NCI-H128 (cell line): ENCODE results near the gene LHFPL2.
"Not testable (repeated sequence)": the region's sequence is repeated elsewhere in the genome, so short reads cannot be mapped to it uniquely, and the experiment has no call there.

ENCODE experiments used
- DNase-seq: peaks from one replicate; lab custom pipeline; 2025; ENCODE audit not compliant: unreplicated experiment; lab: John Stamatoyannopoulos, UW

LHFPL2 gene

GRCh38 chr5:78476795-78477194, 171.8 kb downstream of the LHFPL2 start:
- no peak for DNase-seq

- DNase-seq: no peak
Observed at GRCh38 chr5:78475370-78475769, 173.2 kb downstream of the LHFPL2 start.

GRCh38 chr5:78473751-78474150, 174.8 kb downstream of the LHFPL2 start:
- DNase-seq: no peak

GRCh38 chr5:78472469-78473106, 176.0 kb downstream of the LHFPL2 start:
- DNase-seq: no peak

- DNase-seq: no peak
Observed at GRCh38 chr5:78471896-78472295, 176.7 kb downstream of the LHFPL2 start.

- DNase-seq: no peak
Observed at GRCh38 chr5:78467752-78468357, 180.7 kb downstream of the LHFPL2 start.

- no peak for DNase-seq
Observed at GRCh38 chr5:78467140-78467539, 181.4 kb downstream of the LHFPL2 start.

GRCh38 chr5:78458843-78459242, 189.7 kb downstream of the LHFPL2 start:
- no peak for DNase-seq

GRCh38 chr5:78457507-78457906, 191.1 kb downstream of the LHFPL2 start:
- not testable (repeated sequence) for DNase-seq

GRCh38 chr5:78449103-78449502, 199.5 kb downstream of the LHFPL2 start:
- DNase-seq: no peak

GRCh38 chr5:78447775-78448424, 200.7 kb downstream of the LHFPL2 start:
- no peak for DNase-seq
